H9 (cell line): ENCODE data around the gene CTNND1. TPM values are rescaled to one million over a fixed set of nuclear protein-coding genes. Genes with fewer than 3 reads are reported as not detected.

ENCODE experiments used
- DNase-seq: peaks from one replicate; pipeline ENCODE4 v3.0.0-alpha.2; 2017
- H2AFZ ChIP-seq: one replicate; pipeline ENCODE4 v1.6.1; 2013; ENCODE audit warnings: mild to moderate bottlenecking, low read length, control low read depth, moderate library complexity
- H2AK5ac ChIP-seq: 2 replicates; pipeline ENCODE4 v1.6.1; 2013; ENCODE audit warnings: low read length, control low read depth, mixed read lengths; ENCODE audit not compliant: insufficient read length
- H2BK120ac ChIP-seq: one replicate; pipeline ENCODE4 v1.6.1; 2013; ENCODE audit warnings: low read depth, mild to moderate bottlenecking, low read length, control low read depth, inconsistent platforms; ENCODE audit not compliant: poor library complexity, severe bottlenecking
- H2BK12ac ChIP-seq: 2 replicates; pipeline ENCODE4 v1.6.1; 2013; ENCODE audit warnings: low read length, control low read depth, mixed read lengths, low read depth; ENCODE audit not compliant: insufficient read length
- H2BK15ac ChIP-seq: 2 replicates; pipeline ENCODE4 v1.6.1; 2013; ENCODE audit warnings: low read depth, low read length, control low read depth
- H2BK20ac ChIP-seq: one replicate; pipeline ENCODE4 v1.6.1; 2013; ENCODE audit warnings: low read depth, mild to moderate bottlenecking, low read length, control low read depth, inconsistent platforms; ENCODE audit not compliant: poor library complexity, severe bottlenecking
- H2BK5ac ChIP-seq: 2 replicates; pipeline ENCODE4 v1.6.1; 2013; ENCODE audit warnings: low read length, control low read depth, mixed read lengths; ENCODE audit not compliant: insufficient read length
- H3K14ac ChIP-seq: 2 replicates; pipeline ENCODE4 v1.6.1; 2013; ENCODE audit warnings: low read length, control low read depth; ENCODE audit not compliant: insufficient read depth
- H3K18ac ChIP-seq: 2 replicates; pipeline ENCODE4 v1.6.1; 2013; ENCODE audit warnings: low read depth, mild to moderate bottlenecking, mixed read lengths, low read length, control low read depth; ENCODE audit not compliant: insufficient read length
- H3K23ac ChIP-seq: 2 replicates; pipeline ENCODE4 v1.6.1; 2013; ENCODE audit warnings: low read length, control low read depth, mixed read lengths, low read depth; ENCODE audit not compliant: insufficient read length
- H3K23me2 ChIP-seq: 2 replicates; pipeline ENCODE4 v1.6.1; 2013; ENCODE audit warnings: low read depth, mild to moderate bottlenecking, mixed read lengths, low read length, control low read depth; ENCODE audit not compliant: insufficient read length, poor library complexity, severe bottlenecking
- H3K27ac ChIP-seq: 2 replicates; pipeline ENCODE4 v1.5.1; 2013; ENCODE audit warnings: low read length, control low read depth, mixed read lengths, low read depth; ENCODE audit not compliant: insufficient read length
- H3K27me3 ChIP-seq: 2 replicates; pipeline ENCODE4 v1.6.1; 2013; ENCODE audit warnings: low read length, control low read depth, inconsistent platforms; ENCODE audit not compliant: insufficient read depth
- H3K4ac ChIP-seq: 2 replicates; pipeline ENCODE4 v1.6.1; 2013; ENCODE audit warnings: low read depth, mild to moderate bottlenecking, control low read depth, inconsistent platforms, low read length, moderate library complexity
- H3K4me1 ChIP-seq: 2 replicates; pipeline ENCODE4 v1.6.1; 2013; ENCODE audit warnings: low read length, control low read depth, inconsistent platforms; ENCODE audit not compliant: insufficient read depth
- H3K4me2 ChIP-seq: 2 replicates; pipeline ENCODE4 v1.6.1; 2013; ENCODE audit warnings: low read length, control low read depth, mixed read lengths; ENCODE audit not compliant: insufficient read length, insufficient read depth
- H3K56ac ChIP-seq: 2 replicates; pipeline ENCODE4 v1.6.1; 2013; ENCODE audit warnings: low read depth, mild to moderate bottlenecking, mixed read lengths, low read length, control low read depth; ENCODE audit not compliant: insufficient read length
- H3K79me1 ChIP-seq: 2 replicates; pipeline ENCODE4 v1.6.1; 2013; ENCODE audit warnings: low read depth, mild to moderate bottlenecking, moderate library complexity, low read length, control low read depth, inconsistent platforms; ENCODE audit not compliant: insufficient read depth, poor library complexity, severe bottlenecking
- H3K79me2 ChIP-seq: 2 replicates; pipeline ENCODE4 v1.6.1; 2013; ENCODE audit warnings: low read length, control low read depth, inconsistent platforms; ENCODE audit not compliant: insufficient read depth
- H3K9ac ChIP-seq: 2 replicates; pipeline ENCODE4 v1.6.1; 2013; ENCODE audit warnings: low read length, control low read depth, mixed read lengths; ENCODE audit not compliant: insufficient read length; ENCODE audit errors: extremely low read depth
- H3K9me3 ChIP-seq: one replicate; pipeline ENCODE4 v1.6.1; 2013; ENCODE audit warnings: low read depth, low read length, inconsistent platforms; ENCODE audit not compliant: control insufficient read depth
- H3T11ph ChIP-seq: one replicate; pipeline ENCODE4 v1.6.1; 2013; ENCODE audit warnings: mild to moderate bottlenecking, low read length, control low read depth, inconsistent platforms
- H4K20me1 ChIP-seq: one replicate; pipeline ENCODE4 v1.6.1; 2013; ENCODE audit not compliant: control insufficient read depth, insufficient read length, insufficient read depth
- H4K5ac ChIP-seq: 2 replicates; pipeline ENCODE4 v1.6.1; 2013; ENCODE audit warnings: low read depth, mild to moderate bottlenecking, mixed read lengths, low read length, control low read depth; ENCODE audit not compliant: insufficient read length
- H4K8ac ChIP-seq: replicated peaks from 2 replicates; pipeline ENCODE4 v1.6.1; 2013; ENCODE audit warnings: low read length, control low read depth, mixed read lengths, low read depth; ENCODE audit not compliant: insufficient read length
- H4K91ac ChIP-seq: 2 replicates; pipeline ENCODE4 v1.6.1; 2013; ENCODE audit warnings: low read depth, mild to moderate bottlenecking, moderate library complexity, mixed read lengths, low read length, control low read depth; ENCODE audit not compliant: insufficient read length
- H3K27ac Mint-ChIP-seq, 3 experiments: 2 replicates in 2 of 3; 3 replicates in 1 of 3; pipeline ENCODE4 v1.8.0; 2020 to 2021; ENCODE audit warnings: mixed read lengths in 3 of 3, mild to moderate bottlenecking in 1 of 3, moderate library complexity in 1 of 3
- H3K27me3 Mint-ChIP-seq: 2 replicates; pipeline ENCODE4 v1.8.0; 2021; ENCODE audit warnings: low read depth, mild to moderate bottlenecking, moderate library complexity, mixed read lengths
- H3K36me3 Mint-ChIP-seq, 3 experiments: 2 replicates in 2 of 3; 3 replicates in 1 of 3; pipeline ENCODE4 v1.8.0; 2020 to 2021; ENCODE audit warnings: low read depth in 3 of 3, mixed read lengths in 3 of 3; ENCODE audit not compliant: insufficient read depth in 1 of 3
- H3K4me1 Mint-ChIP-seq, 2 experiments: 2 replicates each; pipeline ENCODE4 v1.8.0; 2020; ENCODE audit warnings: mixed read lengths in 2 of 2
- H3K4me3 Mint-ChIP-seq, 2 experiments: 2 replicates in 1 of 2; 3 replicates in 1 of 2; pipeline ENCODE4 v1.8.0; 2020 to 2021; ENCODE audit warnings: mild to moderate bottlenecking in 2 of 2, mixed read lengths in 2 of 2, moderate library complexity in 1 of 2
- H3K9me3 Mint-ChIP-seq, 2 experiments: 2 replicates in 1 of 2; 3 replicates in 1 of 2; pipeline ENCODE4 v1.8.0; 2020; ENCODE audit warnings: mild to moderate bottlenecking in 2 of 2, mixed read lengths in 2 of 2, moderate library complexity in 1 of 2
- CTCF ChIP-seq: fragments of 200-600 bp; sonication (generic); conservative IDR thresholded peaks from 3 replicates; pipeline ENCODE4 v1.8.0; 2021; ENCODE audit warnings: antibody characterized with exemption, mild to moderate bottlenecking
- WGBS: extraction: QIAGEN DNeasy Blood & Tissue Kit; methylation state at CpG from one replicate; pipeline ENCODE4 v1.1.7; 2013; ENCODE audit warnings: missing lambda C conversion rate, low lambda C conversion rate, mixed read lengths; ENCODE audit not compliant: insufficient read length; ENCODE audit errors: extremely low coverage; 5-methylcytosine and 5-hydroxymethylcytosine counted together
- total RNA-seq: library from RNA; stranded (reverse); gene quantifications from 2 replicates; pipeline ENCODE4 v1.2.1, GENCODE V29; 2021

Gene CTNND1
- total RNA-seq, 1 experiment from 2014 or later: 164 TPM

- H3K9me3 Mint-ChIP-seq: no peaks in the 10 kb centered on the region
- H3K4ac ChIP-seq: no peak overlapping the region
- H3K4me2 ChIP-seq: no peak overlapping the region
- H3K27ac Mint-ChIP-seq: peak overlapping the region in 2 of 3 experiments; percentile 5 to 76; a peak in 2 of 7 replicates
- no peak overlapping the region for H2BK12ac ChIP-seq
- no CpG with 5 or more reads among the region's 2 CpGs for WGBS
- no peaks in the 10 kb centered on the region for H3K27me3 Mint-ChIP-seq
- H3K56ac ChIP-seq: no peak overlapping the region
- no peaks in the 10 kb centered on the region for H3K23me2 ChIP-seq
- no peak overlapping the region for H3K4me3 Mint-ChIP-seq
- H3K23ac ChIP-seq: no peak overlapping the region
- TF ChIP-seq CTCF: no peak
- no peaks in the 10 kb centered on the region; the same call in 1 of the 2 replicates for H3K4me1 ChIP-seq
- no peak overlapping the region for H2BK15ac ChIP-seq
- H2BK5ac ChIP-seq: no peak overlapping the region
- no peaks in the 10 kb centered on the region for H3K9me3 ChIP-seq
- peaks cover 3% of the 10 kb centered on the region for H3K79me1 ChIP-seq
- peaks cover 4 to 6% (median 6%) of the 10 kb centered on the region in 3 experiments; a peak in 2 of 7 replicates for H3K36me3 Mint-ChIP-seq
- H3K9ac ChIP-seq: no peak overlapping the region
- no peak overlapping the region for H3T11ph ChIP-seq
- no peak overlapping the region for H2AK5ac ChIP-seq
- no peak overlapping the region for H3K14ac ChIP-seq
- peaks cover 4% of the 10 kb centered on the region; the same call in 1 of the 2 replicates for H3K79me2 ChIP-seq
- H4K91ac ChIP-seq: no peak overlapping the region
- peaks cover 13 to 20% of the 10 kb centered on the region in 2 experiments for H3K4me1 Mint-ChIP-seq
- H2BK20ac ChIP-seq: no peak overlapping the region
- H4K5ac ChIP-seq: no peak overlapping the region
- no peaks in the 10 kb centered on the region for H3K27me3 ChIP-seq
- H3K27ac ChIP-seq: no peak overlapping the region
- DNase-seq: no peak
- H3K18ac ChIP-seq: no peak overlapping the region
- H2BK120ac ChIP-seq: no peak overlapping the region
- H4K20me1 ChIP-seq: no peaks in the 10 kb centered on the region
- H4K8ac ChIP-seq: no peak overlapping the region
- no peak overlapping the region for H2AFZ ChIP-seq
Observed at GRCh38 chr11:57727185-57727584, 34.4 kb upstream of the CTNND1 start.
